SK-N-SH (cell line): Measurements from ENCODE around the gene SP7. TPM values are rescaled to one million over a fixed set of nuclear protein-coding genes. Genes with fewer than 3 reads are reported as not detected.
A peak's percentile ranks its signal among the peaks of the same experiment; 100 is the strongest.

Experiments
- CTCF ChIA-PET: fragments of 300-600, 350-600 bp; formaldehyde crosslinking; extraction: SDS; loops from one replicate; lab custom pipeline; 2021; lab: Yijun Ruan, JAX
- POLR2A ChIA-PET: fragments of 350-600 bp; sonication (Branson Sonifier 250); formaldehyde crosslinking; extraction: SDS; loops from one replicate; lab custom pipeline; 2020; ENCODE audit warnings: antibody characterized with exemption, inconsistent platforms; lab: Yijun Ruan, JAX
- DNase-seq: peaks from one replicate; pipeline ENCODE4 v3.0.0; 2012
- H2AFZ ChIP-seq: fragments of 200-600 bp; sonication (generic); 2 replicates; pipeline ENCODE4 v1.8.1; 2016; ENCODE audit warnings: antibody characterized with exemption, mild to moderate bottlenecking, low read depth
- H3F3A ChIP-seq: fragments of 200-600 bp; sonication (generic); replicated peaks from 2 replicates; pipeline ENCODE3; 2016; ENCODE audit warnings: antibody characterized with exemption, mild to moderate bottlenecking; ENCODE audit not compliant: insufficient read depth
- H3K27ac ChIP-seq, 2 experiments: fragments of 200-500 bp in 1 of 2; fragments of 200-600 bp in 1 of 2; sonication (Bioruptor generic) in 1 of 2; sonication (generic), shearing (Covaris generic) in 1 of 2; 2 replicates each; pipeline versions ENCODE4 v1.5.1 to v1.6.1; 2014 to 2016; ENCODE audit warnings: low read depth in 2 of 2, inconsistent platforms in 1 of 2, low read length in 1 of 2, mild to moderate bottlenecking in 1 of 2, mixed read lengths in 1 of 2
- H3K27me3 ChIP-seq: fragments of 200-600 bp; sonication (generic), shearing (Covaris generic); 2 replicates; pipeline ENCODE4 v1.6.1; 2016; ENCODE audit warnings: mixed run types; ENCODE audit not compliant: insufficient read depth
- H3K36me3 ChIP-seq, 2 experiments: fragments of 200-500 bp in 1 of 2; fragments of 200-600 bp in 1 of 2; sonication (Bioruptor generic) in 1 of 2; sonication (generic) in 1 of 2; replicated peaks in 1 of 2; 2 replicates each; pipeline versions ENCODE3 to v1.5.1; 2014 to 2016; ENCODE audit warnings: low read length in 1 of 2, mild to moderate bottlenecking in 1 of 2; ENCODE audit not compliant: insufficient read depth in 2 of 2, control insufficient read depth in 1 of 2
- H3K4me1 ChIP-seq, 2 experiments: fragments of 200-500 bp in 1 of 2; fragments of 200-600 bp in 1 of 2; sonication (Bioruptor generic) in 1 of 2; sonication (generic), shearing (Covaris generic) in 1 of 2; 2 replicates each; pipeline versions ENCODE4 v1.5.1 to v1.6.1; 2014 to 2016; ENCODE audit warnings: low read depth in 1 of 2, low read length in 1 of 2, mixed run types in 1 of 2; ENCODE audit not compliant: insufficient read depth in 2 of 2, control insufficient read depth in 1 of 2
- H3K4me2 ChIP-seq: fragments of 200-600 bp; sonication (generic), shearing (Covaris generic); 2 replicates; pipeline ENCODE4 v1.6.1; 2017; ENCODE audit warnings: mixed run types
- H3K4me3 ChIP-seq, 2 experiments: fragments of 200-500 bp in 1 of 2; fragments of 200-600 bp in 1 of 2; sonication (Bioruptor generic) in 1 of 2; sonication (generic), shearing (Covaris generic) in 1 of 2; 2 replicates each; pipeline versions ENCODE4 v1.5.1 to v1.8.1; 2014 to 2016; ENCODE audit warnings: low read depth in 2 of 2, inconsistent platforms in 1 of 2, low read length in 1 of 2, mild to moderate bottlenecking in 1 of 2, mixed read lengths in 1 of 2, moderate library complexity in 1 of 2
- H3K79me2 ChIP-seq: fragments of 200-600 bp; sonication (generic); 2 replicates; pipeline ENCODE4 v1.8.1; 2017; ENCODE audit warnings: mild to moderate bottlenecking; ENCODE audit not compliant: insufficient read depth
- H3K9ac ChIP-seq: fragments of 200-600 bp; sonication (generic); 2 replicates; pipeline ENCODE4 v1.6.1; 2017; ENCODE audit warnings: mixed run types
- H3K9me2 ChIP-seq: fragments of 200-600 bp; sonication (generic); 2 replicates; pipeline ENCODE4 v1.6.1; 2017; ENCODE audit warnings: mixed run types
- H3K9me3 ChIP-seq: fragments of 200-600 bp; sonication (generic); 2 replicates; pipeline ENCODE4 v1.6.1; 2017; ENCODE audit warnings: mixed run types, mild to moderate bottlenecking, moderate library complexity
- H4K20me1 ChIP-seq: fragments of 200-600 bp; sonication (generic); 2 replicates; pipeline ENCODE4 v1.6.1; 2017; ENCODE audit warnings: mild to moderate bottlenecking, mixed run types; ENCODE audit not compliant: insufficient read depth
- CHD2 ChIP-seq: fragments of 150-350 bp; IDR thresholded peaks from 2 replicates; pipeline ENCODE4 v1.6.1; 2018; ENCODE audit warnings: low read length; ENCODE audit not compliant: partially characterized antibody
- ELF1 ChIP-seq: IDR thresholded peaks from 2 replicates; pipeline ENCODE4 v1.4.0; 2012
- FOSL2 ChIP-seq: IDR thresholded peaks from 2 replicates; pipeline ENCODE4 v1.4.0; 2012; ENCODE audit warnings: low read depth, mild to moderate bottlenecking, moderate library complexity, borderline replicate concordance
- PBX3 ChIP-seq: IDR thresholded peaks from 2 replicates; pipeline ENCODE4; 2012
- RAD21 ChIP-seq: IDR thresholded peaks from 2 replicates; pipeline ENCODE4 v1.6.1; 2012; ENCODE audit warnings: mild to moderate bottlenecking, low read length
- RCOR1 ChIP-seq: fragments of 150-350 bp; IDR thresholded peaks from 2 replicates; pipeline ENCODE4 v1.6.1; 2017; ENCODE audit warnings: antibody characterized with exemption, low read length
- RXRA ChIP-seq: IDR thresholded peaks from 2 replicates; pipeline ENCODE4 v1.4.0; 2012; ENCODE audit warnings: low read depth, mild to moderate bottlenecking, borderline replicate concordance
- SMC3 ChIP-seq: IDR thresholded peaks from 2 replicates; pipeline ENCODE4 v1.6.1; 2012; ENCODE audit warnings: low read depth, low read length, improper control_type of control experiment
- TAF1 ChIP-seq: IDR thresholded peaks from 2 replicates; pipeline ENCODE4 v1.6.1; 2012; ENCODE audit warnings: low read depth, mild to moderate bottlenecking, low read length, moderate library complexity, borderline replicate concordance
- YY1 ChIP-seq: IDR thresholded peaks from 2 replicates; pipeline ENCODE4 v1.4.0; 2012; ENCODE audit warnings: low read depth, mild to moderate bottlenecking
- ZBTB33 ChIP-seq: IDR thresholded peaks from 2 replicates; pipeline ENCODE4 v1.4.0; 2012; ENCODE audit warnings: low read depth, borderline replicate concordance
- WGBS: methylation state at CpG from one replicate; pipeline ENCODE4 v1.1.6; 2017; ENCODE audit warnings: low lambda C conversion rate; 5-methylcytosine and 5-hydroxymethylcytosine counted together
- polyA plus RNA-seq, 3 experiments: library from polyadenylated mRNA; depleted of rRNA; stranded (reverse); fragments of >200 nt; gene quantifications; 2 replicates each; pipeline ENCODE4 v1.2.3, GENCODE V29; 2012
- TF ChIP-seq, protein P1 (sequence below): fragments of 200-600 bp; sonication (generic); IDR thresholded peaks from 2 replicates; pipeline ENCODE4 v1.6.1; 2017; ENCODE audit warnings: antibody characterized with exemption, mild to moderate bottlenecking, moderate library complexity
- TF ChIP-seq, protein P2 (sequence below): fragments of 150-350 bp; IDR thresholded peaks from 2 replicates; pipeline ENCODE4 v1.6.1; 2017; ENCODE audit warnings: antibody characterized with exemption, low read length, low read depth, borderline replicate concordance
- TF ChIP-seq, protein P3 (sequence below): IDR thresholded peaks from 2 replicates; pipeline ENCODE4 v1.6.1; 2012; ENCODE audit warnings: mild to moderate bottlenecking, low read depth, low read length, moderate library complexity

SP7 gene
- polyA plus RNA-seq, 1 of the 3 experiments (the other 2 are of a cell fraction), result not detected

GRCh38 chr12:53327435-53328042 lies 8.6 kb downstream of the SP7 start:
- Histone ChIP-seq H4K20me1 (no peaks in the 10 kb centered on the region), H3K4me3 (peak overlapping the region in 1 of 2 experiments; percentile 20; a peak in 1 of 4 replicates), H3K4me2 (no peak overlapping the region), H3K4me1 (peaks cover 0 to 10% of the 10 kb centered on the region in 2 experiments; a peak in 1 of 4 replicates), H3K27ac (no peak overlapping the region), H2AFZ (no peak overlapping the region), H3K36me3 (no peaks in the 10 kb centered on the region), H3F3A (peaks cover 6% of the 10 kb centered on the region), H3K79me2 (no peaks in the 10 kb centered on the region), H3K9me3 (no peaks in the 10 kb centered on the region), H3K9me2 (no peaks in the 10 kb centered on the region), H3K27me3 (no peaks in the 10 kb centered on the region; the same call in 1 of the 2 replicates), H3K9ac (no peak overlapping the region)
- CTCF ChIA-PET, result interaction anchor here (0.6 to 13.6 kb wide), 11 partner anchors 11 to 180 kb away, joined by 3 to 294 read pairs (median 5); partner anchors contain the start of genes AMHR2 and NPFF
- peak; percentile 55 for DNase-seq
- POLR2A ChIA-PET, result interaction anchor here (0.6 to 8.3 kb wide), 3 partner anchors 17 to 97 kb away, joined by 3 to 105 read pairs (median 4); partner anchors contain the start of gene PFDN5
- WGBS, result 84% methylated on average over 3 of the region's 3 CpGs
- TF ChIP-seq ZBTB33 (no peak), SMC3 (0 out of 2 replicates have a peak, but pooled peaks have one; percentile 11), RAD21 (peak; percentile 52), TAF1 (no peak)
- TF ChIP-seq, protein P1, sequence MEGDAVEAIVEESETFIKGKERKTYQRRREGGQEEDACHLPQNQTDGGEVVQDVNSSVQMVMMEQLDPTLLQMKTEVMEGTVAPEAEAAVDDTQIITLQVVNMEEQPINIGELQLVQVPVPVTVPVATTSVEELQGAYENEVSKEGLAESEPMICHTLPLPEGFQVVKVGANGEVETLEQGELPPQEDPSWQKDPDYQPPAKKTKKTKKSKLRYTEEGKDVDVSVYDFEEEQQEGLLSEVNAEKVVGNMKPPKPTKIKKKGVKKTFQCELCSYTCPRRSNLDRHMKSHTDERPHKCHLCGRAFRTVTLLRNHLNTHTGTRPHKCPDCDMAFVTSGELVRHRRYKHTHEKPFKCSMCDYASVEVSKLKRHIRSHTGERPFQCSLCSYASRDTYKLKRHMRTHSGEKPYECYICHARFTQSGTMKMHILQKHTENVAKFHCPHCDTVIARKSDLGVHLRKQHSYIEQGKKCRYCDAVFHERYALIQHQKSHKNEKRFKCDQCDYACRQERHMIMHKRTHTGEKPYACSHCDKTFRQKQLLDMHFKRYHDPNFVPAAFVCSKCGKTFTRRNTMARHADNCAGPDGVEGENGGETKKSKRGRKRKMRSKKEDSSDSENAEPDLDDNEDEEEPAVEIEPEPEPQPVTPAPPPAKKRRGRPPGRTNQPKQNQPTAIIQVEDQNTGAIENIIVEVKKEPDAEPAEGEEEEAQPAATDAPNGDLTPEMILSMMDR, result peak; percentile 61

- 95% methylated on average over 8 of the region's 8 CpGs for WGBS
- H3K27me3 ChIP-seq, result no peaks in the 10 kb centered on the region
- H3K4me2 ChIP-seq, result no peak overlapping the region
- peaks cover 13% of the 10 kb centered on the region for H3F3A ChIP-seq
- H3K79me2 ChIP-seq, result no peaks in the 10 kb centered on the region
- no peak overlapping the region for H3K27ac ChIP-seq
- peaks cover 0 to 13% of the 10 kb centered on the region in 2 experiments; a peak in 1 of 4 replicates for H3K4me1 ChIP-seq
- no peak overlapping the region for H3K9ac ChIP-seq
- no peaks in the 10 kb centered on the region for H3K9me2 ChIP-seq
- ChIA-PET POLR2A (interaction anchor here (0.5 to 8.3 kb wide), 4 partner anchors 13 to 145 kb away, joined by 3 to 105 read pairs (median 4); no protein-coding TSS in a partner anchor), CTCF (interaction anchor here (0.6 to 13.6 kb wide), 13 partner anchors 12 to 181 kb away, joined by 3 to 294 read pairs (median 5); partner anchors contain the start of genes AMHR2, MAP3K12 and NPFF)
- H2AFZ ChIP-seq, result no peak overlapping the region
- no peak overlapping the region for H3K4me3 ChIP-seq
- no peaks in the 10 kb centered on the region for H4K20me1 ChIP-seq
- H3K9me3 ChIP-seq, result no peaks in the 10 kb centered on the region
- DNase-seq, result no peak
- no peaks in the 10 kb centered on the region for H3K36me3 ChIP-seq
- TF ChIP-seq RXRA (no peak), PBX3 (no peak), CHD2 (no peak), RCOR1 (no peak), SMC3 (no peak), FOSL2 (no peak), YY1 (no peak), ELF1 (no peak)
- TF ChIP-seq, protein P2, sequence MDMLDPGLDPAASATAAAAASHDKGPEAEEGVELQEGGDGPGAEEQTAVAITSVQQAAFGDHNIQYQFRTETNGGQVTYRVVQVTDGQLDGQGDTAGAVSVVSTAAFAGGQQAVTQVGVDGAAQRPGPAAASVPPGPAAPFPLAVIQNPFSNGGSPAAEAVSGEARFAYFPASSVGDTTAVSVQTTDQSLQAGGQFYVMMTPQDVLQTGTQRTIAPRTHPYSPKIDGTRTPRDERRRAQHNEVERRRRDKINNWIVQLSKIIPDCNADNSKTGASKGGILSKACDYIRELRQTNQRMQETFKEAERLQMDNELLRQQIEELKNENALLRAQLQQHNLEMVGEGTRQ, result no peak
- TF ChIP-seq, protein P3, sequence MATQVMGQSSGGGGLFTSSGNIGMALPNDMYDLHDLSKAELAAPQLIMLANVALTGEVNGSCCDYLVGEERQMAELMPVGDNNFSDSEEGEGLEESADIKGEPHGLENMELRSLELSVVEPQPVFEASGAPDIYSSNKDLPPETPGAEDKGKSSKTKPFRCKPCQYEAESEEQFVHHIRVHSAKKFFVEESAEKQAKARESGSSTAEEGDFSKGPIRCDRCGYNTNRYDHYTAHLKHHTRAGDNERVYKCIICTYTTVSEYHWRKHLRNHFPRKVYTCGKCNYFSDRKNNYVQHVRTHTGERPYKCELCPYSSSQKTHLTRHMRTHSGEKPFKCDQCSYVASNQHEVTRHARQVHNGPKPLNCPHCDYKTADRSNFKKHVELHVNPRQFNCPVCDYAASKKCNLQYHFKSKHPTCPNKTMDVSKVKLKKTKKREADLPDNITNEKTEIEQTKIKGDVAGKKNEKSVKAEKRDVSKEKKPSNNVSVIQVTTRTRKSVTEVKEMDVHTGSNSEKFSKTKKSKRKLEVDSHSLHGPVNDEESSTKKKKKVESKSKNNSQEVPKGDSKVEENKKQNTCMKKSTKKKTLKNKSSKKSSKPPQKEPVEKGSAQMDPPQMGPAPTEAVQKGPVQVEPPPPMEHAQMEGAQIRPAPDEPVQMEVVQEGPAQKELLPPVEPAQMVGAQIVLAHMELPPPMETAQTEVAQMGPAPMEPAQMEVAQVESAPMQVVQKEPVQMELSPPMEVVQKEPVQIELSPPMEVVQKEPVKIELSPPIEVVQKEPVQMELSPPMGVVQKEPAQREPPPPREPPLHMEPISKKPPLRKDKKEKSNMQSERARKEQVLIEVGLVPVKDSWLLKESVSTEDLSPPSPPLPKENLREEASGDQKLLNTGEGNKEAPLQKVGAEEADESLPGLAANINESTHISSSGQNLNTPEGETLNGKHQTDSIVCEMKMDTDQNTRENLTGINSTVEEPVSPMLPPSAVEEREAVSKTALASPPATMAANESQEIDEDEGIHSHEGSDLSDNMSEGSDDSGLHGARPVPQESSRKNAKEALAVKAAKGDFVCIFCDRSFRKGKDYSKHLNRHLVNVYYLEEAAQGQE, result no peak
Observed at GRCh38 chr12:53326460-53327185, 9.5 kb downstream of the SP7 start.
